Transverse colon (tissue), 4 donors: ENCODE data around the gene LRRC8A. TPM values are rescaled to one million over a fixed set of nuclear protein-coding genes. Genes with fewer than 3 reads are reported as not detected.
"Not testable (repeated sequence)": the region's sequence is repeated elsewhere in the genome, so short reads cannot be mapped to it uniquely, and the experiment has no call there.

ENCODE experiments used
- DNase-seq: peaks from one replicate; pipeline ENCODE4 v3.0.0-alpha.2; 2019
- H3K27ac ChIP-seq, 4 donors: fragments of 200-600 bp; sonication (generic); 2 replicates each; pipeline ENCODE4 v1.5.1; 2016 to 2018; ENCODE audit warnings: inconsistent platforms in 4 of 4
- H3K27me3 ChIP-seq: fragments of 200-600 bp; sonication (generic); 2 replicates; pipeline ENCODE4 v1.5.1; 2017; ENCODE audit warnings: inconsistent platforms
- H3K36me3 ChIP-seq, 4 donors: fragments of 200-600 bp; sonication (generic); 2 replicates each; pipeline ENCODE4 v1.5.1; 2017 to 2019; ENCODE audit warnings: inconsistent platforms in 4 of 4
- H3K4me1 ChIP-seq, 4 donors: fragments of 200-600 bp; sonication (generic); 2 replicates each; pipeline ENCODE4 v1.5.1; 2017 to 2020; ENCODE audit warnings: inconsistent platforms in 4 of 4
- H3K4me3 ChIP-seq, 4 donors: fragments of 200-600 bp; sonication (generic); 1 replicate in 1 of 4; 2 replicates in 3 of 4; pipeline versions ENCODE4 v1.5.1 to v1.6.1; 2017 to 2019; ENCODE audit warnings: inconsistent platforms in 4 of 4
- H3K9me3 ChIP-seq, 2 donors: fragments of 200-600 bp; sonication (generic); 2 replicates each; pipeline ENCODE4 v1.5.1; 2017 to 2019; ENCODE audit warnings: inconsistent platforms in 2 of 2
- EP300 ChIP-seq: sonication (generic); formaldehyde crosslinking; IDR thresholded peaks from one replicate; pipeline ENCODE4 v1.6.1; 2017; ENCODE audit warnings: antibody characterized with exemption, low read depth
- POLR2A ChIP-seq: fragments of 450-650 bp; IDR thresholded peaks from one replicate; pipeline ENCODE4 v1.6.1; 2016; ENCODE audit warnings: antibody characterized with exemption, mild to moderate bottlenecking, moderate library complexity
- POLR2AphosphoS5 ChIP-seq, 3 donors: sonication (generic); formaldehyde crosslinking; IDR thresholded peaks; one replicate each; pipeline ENCODE4 v1.6.1; 2016; ENCODE audit warnings: antibody characterized with exemption in 3 of 3
- WGBS, 2 donors: methylation state at CpG; one replicate each; pipeline ENCODE4 v1.1.5; 2018; ENCODE audit warnings: low coverage in 1 of 2; 5-methylcytosine and 5-hydroxymethylcytosine counted together
- in situ Hi-C, 4 donors: fragments of 200-750 bp; cut with MboI; loops; one replicate each; pipeline versions ENCODE4 v1.15.0 to v1.15.1; 2017; ENCODE audit warnings: low sequenced_read_pairs in 3 of 4, low pct_ligation_motif_present in 1 of 4, low pct_unique_long_range_greater_than_20kb in 1 of 4
- intact Hi-C: fragments of 100-400 bp; cut with DNase I; formaldehyde crosslinking; loops from one replicate; pipeline ENCODE4 v1.15.1; 2023; ENCODE audit warnings: low total_unique reads
- total RNA-seq, 4 donors: library from RNA; depleted of rRNA; stranded (reverse); fragments of >200 nt; gene quantifications; one replicate each; pipeline ENCODE4 v1.1.0, GENCODE V29; 2016
- TF ChIP-seq, protein P1 (sequence below), 5 experiments: fragments of 200-600 bp in 3 of 5; fragments of 450-650 bp in 2 of 5; sonication (generic) in 3 of 5; IDR thresholded peaks; 1 replicate in 2 of 5; 2 replicates in 3 of 5; pipeline ENCODE4 v1.5.1; 2016 to 2017; ENCODE audit warnings: antibody characterized with exemption in 5 of 5, inconsistent platforms in 3 of 5, mild to moderate bottlenecking in 2 of 5, moderate library complexity in 1 of 5

The LRRC8A gene
- total RNA-seq, 4 donors from 2014 or later = 29.4 to 116 (median 35.5) TPM

DNA sequence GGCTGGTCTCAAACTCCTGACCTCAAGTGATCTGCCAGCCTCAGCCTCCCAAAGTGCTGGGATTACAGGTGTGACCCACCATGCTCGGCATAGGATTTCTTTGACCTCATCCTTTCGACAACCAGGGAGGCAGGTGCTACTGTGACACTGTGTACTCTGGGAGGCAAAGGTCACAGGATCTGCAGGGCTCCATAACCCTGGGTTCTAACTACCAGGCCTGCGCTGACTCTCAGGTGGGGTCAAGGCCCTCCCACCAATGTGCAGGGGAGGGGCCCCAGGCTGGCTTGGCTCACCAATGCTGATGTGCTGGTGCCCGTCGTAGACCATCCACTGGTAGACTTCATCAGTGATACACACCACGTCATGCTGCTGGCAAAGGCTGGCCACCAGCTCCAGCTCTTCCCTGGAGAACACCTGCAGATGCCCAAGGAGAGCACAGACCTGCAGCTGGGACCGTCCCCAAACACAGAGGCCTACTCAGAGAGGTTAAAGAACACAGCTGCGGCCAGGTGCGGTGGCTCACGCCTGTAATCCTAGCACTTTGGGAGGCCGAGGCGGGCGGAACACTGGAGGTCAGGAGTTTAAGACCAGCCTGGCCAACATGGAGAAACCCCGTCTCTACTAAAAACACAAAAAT, 45.3 kb upstream of the LRRC8A start:
- DNase-seq = no peak
- intact Hi-C loops = no loop called here
- no peaks in the 10 kb centered on the region for H3K36me3 ChIP-seq
- H3K4me3 ChIP-seq = no peak overlapping the region
- no peak overlapping the region for H3K27ac ChIP-seq
- no peak for TF ChIP-seq POLR2A
- no peak for TF ChIP-seq POLR2AphosphoS5 (IDR thresholded peaks at IDR 0.05)
- no peak for TF ChIP-seq EP300
- TF ChIP-seq, protein P1, sequence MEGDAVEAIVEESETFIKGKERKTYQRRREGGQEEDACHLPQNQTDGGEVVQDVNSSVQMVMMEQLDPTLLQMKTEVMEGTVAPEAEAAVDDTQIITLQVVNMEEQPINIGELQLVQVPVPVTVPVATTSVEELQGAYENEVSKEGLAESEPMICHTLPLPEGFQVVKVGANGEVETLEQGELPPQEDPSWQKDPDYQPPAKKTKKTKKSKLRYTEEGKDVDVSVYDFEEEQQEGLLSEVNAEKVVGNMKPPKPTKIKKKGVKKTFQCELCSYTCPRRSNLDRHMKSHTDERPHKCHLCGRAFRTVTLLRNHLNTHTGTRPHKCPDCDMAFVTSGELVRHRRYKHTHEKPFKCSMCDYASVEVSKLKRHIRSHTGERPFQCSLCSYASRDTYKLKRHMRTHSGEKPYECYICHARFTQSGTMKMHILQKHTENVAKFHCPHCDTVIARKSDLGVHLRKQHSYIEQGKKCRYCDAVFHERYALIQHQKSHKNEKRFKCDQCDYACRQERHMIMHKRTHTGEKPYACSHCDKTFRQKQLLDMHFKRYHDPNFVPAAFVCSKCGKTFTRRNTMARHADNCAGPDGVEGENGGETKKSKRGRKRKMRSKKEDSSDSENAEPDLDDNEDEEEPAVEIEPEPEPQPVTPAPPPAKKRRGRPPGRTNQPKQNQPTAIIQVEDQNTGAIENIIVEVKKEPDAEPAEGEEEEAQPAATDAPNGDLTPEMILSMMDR (IDR thresholded peaks at IDR 0.05) = no peak
- no peaks in the 10 kb centered on the region for H3K27me3 ChIP-seq
- in situ Hi-C loops = no loop called here
- WGBS, 2 donors = 93% methylated on average over 12 of the region's 14 CpGs; no CpG with 5 or more reads in 1 of the 2 donors
- H3K9me3 ChIP-seq = no peaks in the 10 kb centered on the region
- no peaks in the 10 kb centered on the region for H3K4me1 ChIP-seq

DNA sequence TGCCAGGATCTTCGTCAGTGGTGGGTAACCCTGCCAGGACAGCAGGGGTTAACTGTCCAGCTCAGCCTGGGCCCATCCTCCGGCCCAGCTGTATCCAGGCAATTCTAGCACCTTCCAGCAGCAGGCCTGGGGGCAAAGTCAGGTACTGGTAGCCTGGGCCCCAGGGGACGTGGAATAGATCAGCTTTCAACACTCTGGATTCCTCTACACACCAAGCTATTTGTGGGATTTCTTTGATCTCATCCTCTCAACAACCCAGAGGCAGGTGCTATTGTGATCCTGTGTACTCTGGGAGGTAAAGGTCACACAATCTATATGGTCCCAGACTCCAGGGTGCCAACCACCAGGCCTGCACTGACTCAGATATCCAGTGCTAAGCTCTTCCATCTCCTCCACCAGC, 43.6 kb upstream of the LRRC8A start:
- H3K27ac ChIP-seq = no peak overlapping the region

DNA sequence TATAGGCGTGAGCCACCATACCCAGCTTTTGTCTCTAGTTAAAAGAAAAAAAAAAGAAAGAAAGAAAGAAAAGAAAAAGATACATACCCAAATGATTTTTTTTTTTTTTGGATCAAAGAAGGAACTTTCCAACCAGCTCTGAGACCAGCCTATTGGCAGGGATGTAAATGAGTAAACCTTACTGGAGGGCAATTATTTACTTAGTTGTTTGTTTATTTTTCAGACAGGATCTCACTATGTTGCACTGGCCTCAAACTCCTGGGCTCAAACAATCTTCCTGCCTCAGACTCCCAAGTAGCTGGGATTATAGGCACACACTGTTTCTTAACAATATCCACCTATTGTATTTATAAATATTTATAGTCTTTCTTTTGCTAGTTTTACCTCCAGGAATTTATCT, 41.4 kb upstream of the LRRC8A start:
- H3K9me3 ChIP-seq = no peaks in the 10 kb centered on the region
- H3K27me3 ChIP-seq = no peaks in the 10 kb centered on the region
- H3K4me1 ChIP-seq = no peaks in the 10 kb centered on the region
- DNase-seq = no peak
- intact Hi-C loops (loop anchor here (5.0 kb wide), 1 partner anchor 152 kb away; no protein-coding TSS in a partner anchor), in situ Hi-C loops (no loop called here)
- no peak overlapping the region for H3K4me3 ChIP-seq
- H3K36me3 ChIP-seq = no peaks in the 10 kb centered on the region
- TF ChIP-seq EP300 = no peak
- TF ChIP-seq POLR2A = no peak
- TF ChIP-seq POLR2AphosphoS5 (IDR thresholded peaks at IDR 0.05) = no peak
- TF ChIP-seq, protein P1 (IDR thresholded peaks at IDR 0.05) = no peak
- H3K27ac ChIP-seq = no peak overlapping the region
- 100% methylated on average over 1 of the region's 1 CpG for WGBS, 2 donors

More for the DNA sequence above, 43.6 kb upstream of the LRRC8A start:
- Histone ChIP-seq H3K27me3 (no peaks in the 10 kb centered on the region), H3K4me3 (no peak overlapping the region), H3K36me3 (no peaks in the 10 kb centered on the region), H3K9me3 (no peaks in the 10 kb centered on the region), H3K4me1 (no peaks in the 10 kb centered on the region)
- 53% methylated on average over 3 of the region's 3 CpGs; no CpG with 5 or more reads in 1 of the 2 donors for WGBS, 2 donors
- intact Hi-C loops (no loop called here), in situ Hi-C loops (no loop called here)
- DNase-seq = no peak
- TF ChIP-seq EP300 (no peak), POLR2AphosphoS5 (IDR thresholded peaks at IDR 0.05) (no peak), POLR2A (no peak)
- TF ChIP-seq, protein P1 (IDR thresholded peaks at IDR 0.05) = no peak

DNA sequence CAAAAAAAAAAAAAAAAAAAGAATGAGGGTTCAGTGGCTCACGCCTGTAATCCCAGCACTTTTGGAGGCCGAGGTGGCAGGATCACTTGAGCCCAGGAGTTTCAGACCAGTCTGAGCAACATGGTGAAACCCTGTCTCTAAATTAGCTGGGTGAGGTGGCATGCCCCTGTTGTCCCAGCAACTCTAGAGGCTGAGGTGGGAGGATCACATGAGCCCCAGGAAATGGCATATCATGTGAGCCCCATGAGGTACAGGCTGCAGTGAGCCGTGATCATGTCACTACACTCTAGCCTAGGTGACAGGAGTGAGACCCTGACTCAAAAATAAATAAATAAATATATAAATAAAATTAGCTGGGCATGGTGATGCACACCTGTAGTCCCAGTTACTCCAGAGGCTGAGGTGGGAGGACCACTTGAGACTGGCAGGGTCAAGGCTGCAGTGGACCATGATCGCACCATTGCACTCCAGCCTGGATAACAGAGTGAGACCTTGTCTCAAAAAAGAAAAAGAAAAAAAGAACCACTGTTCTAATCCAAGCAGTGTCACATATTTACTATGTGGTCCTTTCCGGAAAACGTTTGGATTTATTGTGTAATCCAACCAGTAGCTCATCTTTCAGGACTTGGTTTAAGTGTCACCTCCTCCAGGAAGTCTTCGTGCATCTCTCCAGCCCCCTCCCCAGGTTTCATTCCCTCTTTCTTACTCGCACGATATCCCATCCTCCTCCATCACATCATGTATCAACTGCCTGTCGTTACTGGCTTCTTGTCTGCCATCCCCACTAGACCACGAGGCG, 40.0 kb upstream of the LRRC8A start:
- H3K4me3 ChIP-seq = no peak overlapping the region
- TF ChIP-seq EP300 (no peak), POLR2AphosphoS5 (IDR thresholded peaks at IDR 0.05) (no peak), POLR2A (no peak)
- TF ChIP-seq, protein P1 (IDR thresholded peaks at IDR 0.05) = no peak
- 90 to 93% methylated on average over 11 to 12 of the region's 12 CpGs for WGBS, 2 donors
- H3K27ac ChIP-seq = no peak overlapping the region
- intact Hi-C loops = loop anchor here (5.0 kb wide), 1 partner anchor 150 kb away; no protein-coding TSS in a partner anchor
- H3K4me1 ChIP-seq = no peaks in the 10 kb centered on the region
- no peaks in the 10 kb centered on the region for H3K9me3 ChIP-seq
- no peaks in the 10 kb centered on the region for H3K27me3 ChIP-seq
- H3K36me3 ChIP-seq = no peaks in the 10 kb centered on the region
- in situ Hi-C loops = no loop called here
- DNase-seq = no peak

DNA sequence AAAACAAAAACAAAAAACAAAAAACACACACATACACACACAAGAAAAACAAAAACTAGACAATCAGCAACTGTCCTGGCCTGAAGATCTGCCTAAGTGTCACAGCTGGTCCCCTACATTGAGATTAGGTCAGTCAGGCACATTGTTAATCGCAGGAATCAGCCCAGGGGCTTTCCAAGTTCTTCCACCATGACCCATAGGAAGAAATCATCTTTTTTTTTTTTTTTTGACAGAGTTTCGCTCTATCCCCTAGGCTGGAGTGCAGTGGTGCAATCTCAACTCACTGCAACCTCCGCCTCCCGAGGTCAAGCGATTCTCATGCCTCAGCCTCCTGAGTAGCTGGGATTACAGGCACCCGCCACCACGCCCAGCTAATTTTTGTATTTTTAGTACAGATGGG, 38.8 kb upstream of the LRRC8A start:
- H3K4me3 ChIP-seq, DNase-seq, H3K27ac ChIP-seq, H3K36me3 ChIP-seq, H3K4me1 ChIP-seq, H3K27me3 ChIP-seq, H3K9me3 ChIP-seq, in situ Hi-C loops: not testable (repeated sequence)
- intact Hi-C loops = loop anchor here (5.0 kb wide), 1 partner anchor 149 kb away; no protein-coding TSS in a partner anchor
- WGBS, 2 donors = 96% methylated on average over 5 to 7 of the region's 7 CpGs
